GM19324 (cell line): ENCODE results near the gene TMEM53.
"Not testable (repeated sequence)": the region's sequence is repeated elsewhere in the genome, so short reads cannot be mapped to it uniquely, and the experiment has no call there.

Experiments
- ATAC-seq: cut with Tn5 transposase; IDR thresholded peaks from one replicate; pipeline ENCODE4 v1.9.1; 2021; ENCODE audit warnings: mild to moderate bottlenecking, moderate library complexity; ENCODE audit not compliant: unreplicated experiment, low FRiP score

The TMEM53 gene

DNA sequence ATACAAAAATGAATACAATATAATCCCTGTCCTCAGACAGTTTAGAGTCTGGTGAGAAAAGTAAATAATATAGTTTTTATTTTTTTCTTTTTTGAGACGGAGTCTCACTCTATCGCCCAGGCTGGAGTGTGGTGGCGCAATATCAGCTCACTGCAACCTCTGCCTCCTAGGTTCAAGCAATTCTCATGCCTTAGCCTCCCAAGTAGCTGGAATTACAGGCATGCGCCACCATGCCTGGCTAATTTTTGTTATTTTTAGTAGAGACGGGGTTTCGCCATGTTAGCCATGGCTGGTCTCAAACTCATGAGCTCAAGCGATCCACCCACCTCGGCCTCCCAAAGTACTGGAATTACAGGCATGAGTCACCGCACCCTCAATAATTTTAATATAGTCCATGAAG is 25.1 kb upstream of the TMEM53 start:
- not testable (repeated sequence) for ATAC-seq

DNA sequence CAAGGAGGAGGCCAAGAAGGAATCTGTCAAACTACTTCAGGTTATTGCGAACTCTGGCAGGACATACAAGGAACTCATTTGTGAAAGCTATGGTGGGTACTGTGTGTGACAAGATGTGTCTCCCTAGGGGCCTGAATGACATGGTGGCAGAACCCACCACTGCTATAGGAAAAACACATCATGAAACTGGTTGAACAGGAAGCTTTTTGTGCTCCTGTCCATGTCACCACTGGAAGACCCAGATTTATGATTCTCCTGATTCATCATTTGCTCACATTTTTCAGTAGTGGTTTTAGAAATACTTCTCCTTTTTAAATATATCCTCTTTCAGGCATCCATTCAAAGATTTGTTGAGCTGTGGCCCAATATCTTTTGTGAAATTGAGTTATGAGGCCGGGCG is 23.9 kb upstream of the TMEM53 start:
- no peak for ATAC-seq

DNA sequence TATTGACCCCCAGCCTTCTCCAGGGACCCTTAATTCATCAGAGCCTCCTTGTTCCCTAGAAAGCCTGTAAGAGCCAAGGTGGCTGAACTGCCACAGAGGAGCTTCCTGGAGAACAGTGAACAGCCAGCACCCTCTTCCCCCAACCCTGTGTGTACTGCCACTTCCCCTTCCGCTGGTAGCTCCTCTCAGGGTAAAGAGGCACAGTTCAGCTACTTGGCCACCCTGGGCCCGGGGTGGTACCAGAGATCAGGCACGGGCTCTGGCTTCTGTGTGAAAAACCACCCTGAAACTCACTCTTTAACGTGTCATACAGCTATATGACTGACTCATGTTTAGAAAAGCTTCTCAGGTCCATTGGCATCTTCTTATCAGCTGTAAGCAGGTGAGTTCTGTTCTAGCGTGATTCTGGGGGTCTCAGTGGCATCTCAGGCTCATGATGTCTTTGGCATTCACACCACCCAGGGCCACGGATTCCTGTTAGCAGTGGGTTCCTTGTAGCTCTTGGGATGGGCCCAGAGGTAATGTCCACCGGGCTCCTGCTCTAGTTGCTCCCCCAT is 22.6 kb upstream of the TMEM53 start:
- ATAC-seq = no peak

DNA sequence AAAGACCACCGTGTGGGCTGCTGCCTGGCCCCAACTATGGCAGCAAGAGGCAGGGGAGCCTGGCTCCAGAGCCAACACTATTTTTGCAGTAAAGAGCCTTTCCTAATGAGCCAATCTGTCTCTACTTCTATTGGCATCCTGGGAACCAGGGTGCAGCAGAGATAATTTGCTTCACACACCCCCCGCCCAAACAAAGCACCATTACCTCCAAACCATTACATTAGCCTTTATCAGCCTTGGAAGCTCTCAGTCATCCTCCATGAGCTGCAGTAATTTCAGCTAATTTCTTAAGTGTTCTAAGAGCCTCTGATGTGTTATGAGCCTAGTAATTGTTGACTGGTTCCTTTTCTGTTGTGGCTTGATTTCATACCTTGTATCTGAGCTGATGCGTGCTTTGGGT is 21.8 kb upstream of the TMEM53 start:
- ATAC-seq = no peak

DNA sequence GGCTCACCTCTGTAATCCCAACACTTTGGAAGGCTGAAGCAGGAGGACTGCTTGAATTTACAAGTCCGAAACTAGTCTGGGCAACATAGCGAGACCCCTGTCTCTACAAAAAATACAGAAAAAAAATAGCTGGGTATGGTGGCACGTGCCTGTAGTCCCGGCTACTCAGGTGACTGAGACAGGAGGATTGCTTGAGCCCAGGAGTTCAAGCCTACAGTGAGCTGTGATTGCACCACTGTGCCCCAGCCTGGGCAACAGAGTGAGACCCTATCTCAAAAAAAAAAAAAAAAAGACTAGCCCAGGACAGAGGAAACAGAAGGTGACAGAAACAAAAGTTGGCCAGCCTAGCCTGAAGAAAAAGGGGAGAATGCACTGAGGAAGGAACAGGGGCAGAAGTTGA is 21.4 kb upstream of the TMEM53 start:
- no peak for ATAC-seq

DNA sequence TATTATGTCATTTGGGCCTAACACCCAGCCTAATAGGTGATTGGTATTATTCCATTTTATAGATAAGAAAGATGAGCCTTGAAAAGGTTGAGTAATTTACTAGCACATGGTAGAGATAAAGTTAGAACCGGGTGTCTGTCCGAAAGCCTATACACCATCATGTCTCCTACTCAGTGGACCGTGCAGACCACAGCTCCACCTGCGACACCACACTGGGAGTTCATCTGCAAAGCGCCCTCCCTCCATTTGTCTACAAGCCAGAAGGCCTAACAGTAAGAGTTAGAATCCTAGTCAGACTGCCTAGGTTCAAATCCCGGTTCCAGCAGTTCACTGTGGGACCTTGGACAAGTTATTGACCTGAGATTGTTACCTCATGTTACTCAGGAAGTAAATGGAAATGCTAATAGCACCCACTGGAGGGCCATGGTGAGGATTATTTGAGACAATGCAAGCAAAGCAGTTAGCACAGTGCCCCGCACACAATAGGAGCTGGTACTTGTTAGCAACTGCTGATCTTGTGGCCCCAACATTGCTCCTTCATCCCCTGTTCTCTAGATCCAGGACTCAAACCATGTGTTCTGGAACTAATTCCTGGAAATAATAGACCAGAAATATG is 20.7 kb upstream of the TMEM53 start:
- ATAC-seq = no peak

DNA sequence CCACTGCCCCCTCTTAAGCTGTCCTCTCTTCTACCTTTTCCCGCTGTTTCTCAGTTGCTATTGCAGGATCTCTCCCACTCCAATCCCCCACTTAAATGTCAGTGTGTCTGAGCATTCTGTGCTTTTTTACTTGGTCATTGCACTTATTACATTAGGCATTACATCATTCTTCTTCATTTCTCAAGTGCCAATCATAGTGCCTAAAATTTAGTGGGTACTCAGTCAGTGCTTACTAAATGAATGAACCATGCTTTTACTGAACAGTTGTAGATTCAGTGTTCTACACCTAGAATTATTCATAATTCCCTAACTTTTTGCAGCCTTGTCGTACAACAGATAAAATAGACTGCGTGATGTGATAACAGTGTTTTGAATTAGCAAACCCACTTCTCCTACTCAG is 19.6 kb upstream of the TMEM53 start:
- ATAC-seq = no peak

DNA sequence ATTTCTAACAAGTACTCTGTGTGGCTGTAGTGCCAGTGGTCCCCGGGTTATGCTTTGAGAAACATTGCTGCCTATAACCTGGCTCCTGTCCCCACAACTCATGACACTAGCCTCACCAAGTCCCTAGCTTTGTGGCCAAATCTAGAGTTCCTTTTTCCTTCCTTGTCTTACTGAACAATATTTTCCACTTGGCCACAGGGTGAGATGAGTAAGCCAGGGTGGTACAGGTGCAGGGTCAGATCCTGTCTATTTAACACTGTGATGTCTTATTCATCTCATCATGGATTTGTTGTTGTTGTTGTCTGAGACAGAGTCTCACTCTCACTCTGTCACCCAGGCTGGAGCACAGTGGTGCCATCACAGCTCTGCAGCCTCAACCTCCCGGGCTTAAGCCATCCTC is 18.9 kb upstream of the TMEM53 start:
- ATAC-seq = no peak

DNA sequence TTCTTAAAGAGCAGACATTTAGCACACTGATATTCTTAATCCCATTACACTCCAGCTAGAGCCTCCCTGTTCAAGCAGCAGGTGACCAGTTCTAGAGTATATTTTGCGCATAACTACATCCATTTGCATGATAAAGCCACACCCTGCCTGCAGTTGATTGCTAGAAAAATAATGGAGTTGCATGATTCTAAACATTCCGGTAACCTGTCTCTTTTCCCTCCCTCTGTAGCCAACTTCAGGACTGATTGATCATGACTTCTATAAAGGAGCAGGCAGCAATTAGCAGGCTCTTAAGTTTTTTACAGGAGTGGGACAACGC is 15.1 kb upstream of the TMEM53 start:
- ATAC-seq = no peak

DNA sequence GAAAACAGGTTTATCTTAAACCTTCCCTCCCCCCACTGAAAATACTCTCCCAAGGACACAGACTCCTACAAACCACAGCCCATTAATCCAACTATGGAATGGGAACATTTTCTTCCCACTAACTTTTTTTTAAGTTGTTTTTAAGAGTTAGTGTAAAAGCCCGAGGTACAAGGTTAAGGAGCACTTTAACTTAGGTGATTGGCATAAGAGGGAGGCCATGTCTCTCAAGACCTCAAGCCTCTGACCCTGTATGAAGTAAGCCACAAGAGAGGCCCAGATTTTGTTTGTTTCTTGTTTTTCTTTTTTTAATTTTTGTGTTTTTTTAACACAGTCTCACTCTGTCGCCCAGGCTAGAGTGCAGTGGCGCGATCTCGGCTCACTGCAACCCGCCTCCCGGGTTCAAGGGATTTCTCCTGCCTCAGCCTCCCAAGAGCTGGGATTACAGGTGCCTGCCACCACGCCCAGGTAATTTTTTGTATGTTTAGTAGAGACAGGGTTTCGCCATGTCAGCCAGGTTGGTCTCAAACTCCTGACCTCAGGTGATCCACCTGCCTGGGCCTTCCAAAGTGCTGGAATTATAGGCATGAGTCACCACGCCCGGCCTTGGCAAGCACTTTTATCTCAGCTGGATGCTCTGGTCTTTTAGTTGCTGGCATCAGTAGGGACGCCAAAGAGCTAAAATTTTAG is 14.6 kb upstream of the TMEM53 start:
- ATAC-seq = no peak

DNA sequence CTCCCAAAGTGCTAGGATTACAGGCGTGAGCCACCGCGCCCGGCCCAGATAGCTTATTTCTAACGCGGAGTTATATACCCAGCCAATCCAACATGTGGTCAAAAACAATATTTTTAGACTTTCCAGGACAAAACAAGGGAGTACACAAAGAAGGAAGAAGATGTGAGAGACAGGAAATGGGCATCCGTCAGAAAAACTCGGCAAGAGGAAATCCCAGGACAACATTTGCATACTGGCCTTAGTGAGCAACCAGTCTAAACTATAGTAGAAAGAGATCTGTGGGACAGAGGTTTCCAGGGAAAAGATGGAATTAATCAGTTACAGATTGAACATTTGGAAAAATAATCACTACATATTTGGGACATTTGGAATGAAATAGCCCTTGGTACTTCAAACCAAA is 11.6 kb upstream of the TMEM53 start:
- no peak for ATAC-seq

DNA sequence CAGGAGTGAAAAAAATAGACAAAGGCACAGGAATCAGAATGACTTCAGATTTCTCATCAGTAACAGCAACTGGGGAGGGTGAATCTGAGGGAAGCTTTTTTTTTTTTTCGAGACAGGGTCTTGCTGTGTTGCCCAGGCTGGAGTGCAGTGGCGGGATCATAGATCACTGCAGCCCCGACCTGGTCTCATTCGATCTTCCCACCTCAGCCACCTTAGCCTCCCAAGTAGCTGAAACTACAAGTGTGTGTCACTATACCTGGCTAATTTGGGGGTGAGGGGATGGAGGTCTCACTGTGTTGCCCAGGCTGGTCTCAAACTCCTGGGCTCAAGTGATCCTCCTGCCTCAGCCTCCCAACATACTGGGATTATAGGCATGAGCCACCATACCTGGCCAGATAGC is 10.9 kb upstream of the TMEM53 start:
- no peak for ATAC-seq

DNA sequence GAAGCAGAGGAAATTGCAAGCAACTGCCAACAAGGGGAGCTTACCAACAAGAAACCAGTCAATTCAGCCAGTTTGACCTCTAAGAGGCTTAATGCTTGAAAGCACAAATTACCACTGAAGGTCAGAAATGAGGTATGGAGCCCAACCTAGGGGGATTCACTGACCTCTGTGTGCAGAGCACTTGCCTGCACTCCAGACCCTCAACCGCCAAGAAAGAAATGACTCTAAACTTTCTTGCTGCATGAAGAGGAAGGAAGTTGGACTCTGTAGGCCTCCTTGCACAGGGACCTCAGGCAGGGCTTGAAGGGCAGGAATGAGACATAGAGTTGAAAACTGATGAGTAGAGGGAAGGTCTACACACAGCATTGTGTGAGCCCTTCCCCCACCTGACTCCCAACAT is 10.2 kb upstream of the TMEM53 start:
- ATAC-seq = no peak

DNA sequence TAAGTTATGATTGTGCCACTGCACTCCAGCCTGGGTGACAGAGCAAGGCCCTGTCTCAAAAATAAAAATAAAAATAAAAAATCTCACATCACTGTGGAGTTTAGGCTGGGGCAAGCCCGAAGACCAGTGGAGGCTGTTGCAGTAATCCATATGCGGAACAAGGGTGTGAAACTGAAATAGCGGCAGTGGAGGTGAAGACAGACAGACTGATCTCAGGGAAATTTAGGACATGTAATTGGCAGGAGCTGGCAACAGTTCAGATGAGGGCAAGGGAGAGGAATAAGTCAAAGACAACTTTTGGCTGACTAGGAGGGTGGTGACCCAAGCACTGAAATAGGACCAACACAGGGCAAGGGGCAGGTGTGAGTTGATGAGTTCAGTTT is 8.6 kb upstream of the TMEM53 start:
- no peak for ATAC-seq

DNA sequence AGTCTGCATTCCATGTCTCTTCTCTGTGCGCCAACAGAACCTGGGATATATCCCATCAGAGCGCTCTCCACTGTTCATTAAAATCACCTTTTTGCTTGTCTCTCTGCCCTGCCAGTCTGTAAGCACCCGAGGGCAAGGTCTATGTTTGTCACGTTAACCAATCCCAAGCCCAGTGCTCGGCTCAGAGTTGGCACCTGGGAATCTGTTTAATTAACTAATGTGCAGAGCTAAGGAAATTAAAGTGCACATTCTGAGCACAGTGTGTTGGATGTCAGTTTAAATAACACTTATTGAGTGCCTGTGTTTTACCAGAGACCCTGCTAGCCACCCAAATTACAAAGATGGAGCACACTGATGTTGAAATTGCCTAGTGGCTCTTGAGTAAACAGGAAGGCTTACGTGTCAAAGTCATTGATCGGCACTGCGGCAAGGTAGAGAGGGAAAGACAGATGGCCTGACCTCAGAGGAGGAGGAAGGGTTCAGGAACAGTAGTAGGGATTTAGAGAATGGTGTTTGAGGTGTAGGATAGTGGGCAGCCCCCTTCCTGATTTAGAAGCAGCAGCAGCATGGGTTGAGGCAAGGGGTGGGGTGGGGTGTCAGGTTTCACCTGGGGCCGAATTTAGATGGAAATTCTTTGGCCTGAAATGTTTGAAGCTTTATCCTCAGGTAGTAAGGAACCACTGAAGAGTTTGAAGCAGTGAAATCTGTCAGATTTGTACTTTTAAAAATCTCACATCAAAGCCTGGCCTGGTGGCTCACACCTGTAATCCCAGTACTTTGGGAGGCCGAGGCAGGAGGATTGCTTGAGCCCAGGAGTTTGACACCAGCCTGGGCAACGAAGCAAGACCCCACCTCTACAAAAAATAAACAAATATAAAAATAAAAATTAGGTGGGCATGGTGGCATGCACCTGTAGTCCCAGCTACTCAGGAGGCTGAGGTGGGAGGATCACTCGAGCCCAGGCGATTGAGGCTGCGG is 7.9 kb upstream of the TMEM53 start:
- no peak for ATAC-seq

DNA sequence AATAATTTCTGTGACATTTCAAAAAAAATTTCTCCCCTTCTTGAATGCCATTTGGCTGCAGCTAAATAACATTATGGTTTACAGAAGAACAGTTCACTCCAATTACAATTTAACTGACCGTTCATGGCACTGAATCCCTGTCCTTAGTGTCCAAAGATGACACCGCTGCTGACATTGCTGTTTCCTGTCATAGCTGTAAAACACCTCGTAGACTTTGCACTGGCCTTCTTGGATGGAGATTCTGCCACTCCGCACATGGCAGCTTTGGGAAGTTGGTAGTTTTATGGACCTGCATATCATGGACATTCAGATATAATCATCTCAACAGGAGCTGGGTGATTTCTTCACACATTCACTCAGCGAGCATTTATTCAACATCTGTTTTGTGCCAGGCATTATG is 5.2 kb upstream of the TMEM53 start:
- no peak for ATAC-seq

DNA sequence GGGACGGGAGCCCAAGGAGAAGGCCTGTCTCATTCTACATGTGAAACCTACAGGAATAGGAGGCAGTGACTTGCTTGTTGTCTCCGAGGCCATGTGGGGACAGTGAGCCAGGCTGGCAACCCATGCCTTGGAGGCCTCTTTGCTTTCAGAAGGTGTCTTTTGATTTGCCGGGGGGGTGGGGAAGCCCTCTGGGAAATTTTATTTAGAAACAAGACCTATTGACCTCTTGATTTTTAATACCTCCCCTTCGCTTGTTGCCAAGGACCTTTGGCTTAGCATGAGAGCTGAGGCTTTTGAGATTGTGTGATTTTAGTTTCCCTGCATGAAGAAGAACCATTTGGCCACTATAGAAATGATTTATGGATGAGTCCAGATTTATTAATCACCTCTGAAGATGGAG is 4.3 kb upstream of the TMEM53 start:
- no peak for ATAC-seq

DNA sequence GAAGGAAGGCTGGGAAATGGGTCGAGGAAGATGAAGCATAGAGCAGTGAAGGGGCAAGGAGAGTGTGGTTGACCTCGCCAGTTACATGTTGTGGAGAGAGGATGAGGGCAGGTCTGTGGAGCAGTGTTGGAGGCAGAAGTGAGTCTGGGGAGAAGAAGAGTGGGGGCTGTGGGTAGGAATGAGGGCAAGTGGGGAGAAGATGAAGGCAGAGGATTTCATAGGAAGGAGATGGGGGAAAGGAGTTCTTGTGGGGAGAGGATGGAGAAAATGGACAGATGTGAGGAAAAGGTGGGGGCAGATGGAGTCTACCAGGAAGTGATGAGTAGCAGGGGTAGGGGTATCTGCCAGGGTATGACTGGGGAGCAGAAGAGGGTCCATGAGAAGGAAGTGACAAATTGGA is 3.8 kb upstream of the TMEM53 start:
- ATAC-seq = no peak

DNA sequence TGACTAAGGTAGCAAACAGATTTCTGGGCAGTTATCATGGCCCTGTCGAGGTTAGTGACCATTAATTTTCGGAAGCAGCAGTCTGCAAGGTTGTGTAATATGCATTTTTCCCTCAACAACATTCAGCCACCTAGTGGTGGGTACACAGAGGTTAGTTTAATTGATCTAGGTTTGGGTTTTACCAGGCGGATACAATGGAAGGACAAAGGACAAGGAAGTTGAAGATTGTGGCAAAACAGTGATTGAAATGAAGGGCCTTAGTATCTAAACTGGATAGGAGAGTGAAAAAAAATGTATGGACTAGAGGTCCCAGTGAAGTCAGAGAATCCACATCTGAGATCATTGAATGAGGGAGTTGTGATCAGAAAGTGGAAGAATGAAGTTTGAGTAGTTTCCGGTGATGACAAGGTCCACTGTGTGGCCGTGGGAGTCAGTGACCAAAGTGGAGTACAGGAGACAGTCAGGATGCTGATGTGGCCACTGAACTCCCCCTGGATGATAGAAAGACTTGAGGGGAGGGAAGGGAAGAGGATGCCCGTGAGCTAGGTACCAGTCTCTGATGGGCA is 3.0 kb upstream of the TMEM53 start:
- no peak for ATAC-seq

DNA sequence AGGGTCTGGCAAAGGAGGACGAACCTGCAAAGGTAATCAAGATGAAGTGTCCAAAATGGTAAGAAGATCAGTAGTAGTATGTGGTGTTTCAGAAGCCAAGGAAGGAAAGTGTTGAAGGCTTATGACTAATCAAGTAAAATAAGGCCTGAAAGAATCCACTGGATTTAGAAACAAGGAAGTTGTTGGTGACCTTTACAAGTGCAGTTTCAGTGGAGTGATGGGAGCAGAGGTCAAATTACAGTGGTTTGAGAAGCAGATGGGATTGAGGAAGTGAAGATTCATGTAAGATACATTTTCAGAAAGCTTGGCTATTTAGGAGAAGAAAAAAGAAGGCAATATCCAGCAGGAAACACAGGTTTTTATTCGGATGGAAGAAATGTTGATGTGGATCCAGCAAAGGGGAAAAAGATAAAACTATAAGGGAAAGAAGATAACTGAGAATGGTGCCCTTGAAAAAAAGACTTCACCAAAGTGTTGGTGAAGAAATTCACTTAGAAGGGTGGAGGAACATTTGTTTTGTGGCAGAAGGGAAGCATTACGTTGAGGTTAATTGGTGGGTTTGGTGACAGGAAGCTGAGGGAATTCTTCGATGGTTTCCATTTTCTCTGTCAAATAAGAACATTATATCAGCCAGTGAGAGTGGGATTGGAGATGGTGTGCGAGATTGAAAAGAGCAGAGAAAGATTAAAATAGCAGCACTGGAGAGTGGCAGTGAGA is 2.4 kb upstream of the TMEM53 start:
- ATAC-seq = no peak
